K562 (cell line): ENCODE results near the gene SEMA3G. TPM values are rescaled to one million over a fixed set of nuclear protein-coding genes. Genes with fewer than 3 reads are reported as not detected.

Experiments
- ATAC-seq: fragments of 200-7000 bp; cut with Tn5 transposase; 3 replicates; pipeline ENCODE4 v1.9.1; 2020; ENCODE audit warnings: moderate library complexity
- BruUV-seq: library from RNA; stranded (reverse); fragments of 400-500 nt; replicated peaks from 2 replicates; lab custom pipeline; 2021; lab: Mats Ljungman, UMichigan
- CTCF ChIA-PET: fragments of 300-600 bp; formaldehyde crosslinking; extraction: SDS; loops from one replicate; lab custom pipeline; 2021; ENCODE audit warnings: low intra/inter-chr PET ratio; lab: Yijun Ruan, JAX
- POLR2A ChIA-PET: fragments of 300-600, 350-650 bp; sonication (Branson Sonifier 250); formaldehyde crosslinking; extraction: SDS; loops from one replicate; lab custom pipeline; 2021; ENCODE audit warnings: antibody characterized with exemption, inconsistent platforms; lab: Yijun Ruan, JAX
- DNase-seq, 4 experiments: peaks; one replicate each; pipeline versions ENCODE4 v3.0.0 to v3.0.0-alpha.2; 2011 to 2018; ENCODE audit warnings: low spot score in 3 of 4, mixed read lengths in 3 of 4; ENCODE audit errors: extremely low read depth in 1 of 4
- FAIRE-seq: peaks from 2 replicates; lab custom pipeline; 2011; peaks lifted over from hg19 to GRCh38; lab: Jason Lieb, UNC
- H2AFZ ChIP-seq: 2 replicates; pipeline ENCODE4 v1.6.0; 2011; ENCODE audit warnings: low read depth, low read length, control low read depth, inconsistent platforms
- H3K27ac ChIP-seq: fragments of 200-600 bp; 3 replicates; pipeline ENCODE4 v1.8.0; 2011; ENCODE audit warnings: low read depth, mild to moderate bottlenecking, control low read depth, inconsistent platforms, low read length, moderate library complexity, mixed read lengths; ENCODE audit errors: extremely low read depth
- H3K27me3 ChIP-seq, 2 experiments: fragments of 300-600 bp in 1 of 2; 2 replicates in 1 of 2; 3 replicates in 1 of 2; pipeline versions ENCODE4 v1.6.0 to v1.8.0; 2011; ENCODE audit warnings: inconsistent platforms in 2 of 2, low read length in 2 of 2, mild to moderate bottlenecking in 1 of 2, mixed read lengths in 1 of 2, moderate library complexity in 1 of 2; ENCODE audit not compliant: control insufficient read depth in 2 of 2, insufficient read depth in 2 of 2
- H3K36me3 ChIP-seq: fragments of 300-600 bp; 3 replicates; pipeline ENCODE4 v1.8.0; 2011; ENCODE audit warnings: mild to moderate bottlenecking, low read length, inconsistent platforms; ENCODE audit not compliant: control insufficient read depth, insufficient read depth
- H3K4me1 ChIP-seq, 2 experiments: fragments of 200-600 bp in 1 of 2; replicated peaks in 1 of 2; 2 replicates in 1 of 2; 3 replicates in 1 of 2; pipeline versions ENCODE4 v1.5.1 to v1.8.0; 2011; ENCODE audit warnings: inconsistent platforms in 2 of 2, low read length in 2 of 2, mild to moderate bottlenecking in 1 of 2, mixed read lengths in 1 of 2, moderate library complexity in 1 of 2; ENCODE audit not compliant: control insufficient read depth in 2 of 2, insufficient read depth in 2 of 2
- H3K4me2 ChIP-seq: 2 replicates; pipeline ENCODE4 v1.6.1; 2011; ENCODE audit warnings: low read length, control low read depth, inconsistent platforms, mixed read lengths; ENCODE audit not compliant: insufficient read depth
- H3K4me3 ChIP-seq: fragments of 200-600 bp; sonication (generic), shearing (Covaris generic); 2 replicates; pipeline ENCODE4 v1.5.1; 2016; ENCODE audit warnings: control low read depth, inconsistent platforms
- H3K79me2 ChIP-seq: fragments of 200-600 bp; 3 replicates; pipeline ENCODE4 v1.8.0; 2011; ENCODE audit warnings: low read length, inconsistent platforms; ENCODE audit not compliant: control insufficient read depth, insufficient read depth
- H3K9ac ChIP-seq, 2 experiments: 2 replicates each; pipeline versions ENCODE4 v1.6.0 to v1.6.1; 2011; ENCODE audit warnings: low read depth in 2 of 2, low read length in 2 of 2, control low read depth in 1 of 2, inconsistent platforms in 1 of 2, mild to moderate bottlenecking in 1 of 2, mixed read lengths in 1 of 2; ENCODE audit not compliant: insufficient read depth in 1 of 2
- H3K9me1 ChIP-seq: one replicate; pipeline ENCODE4 v1.6.0; 2011; ENCODE audit warnings: inconsistent platforms, mild to moderate bottlenecking, low read length, moderate library complexity; ENCODE audit not compliant: control insufficient read depth, insufficient read depth
- H3K9me3 ChIP-seq: replicated peaks from 2 replicates; pipeline ENCODE4 v1.5.1; 2011; ENCODE audit warnings: low read depth, low read length, inconsistent platforms; ENCODE audit not compliant: control insufficient read depth, insufficient read depth
- H4K20me1 ChIP-seq: replicated peaks from 2 replicates; pipeline ENCODE4 v1.6.1; 2011; ENCODE audit warnings: low read length, inconsistent platforms, mixed read lengths; ENCODE audit not compliant: control insufficient read depth, insufficient read depth
- SRF ChIP-seq, 2 experiments: fragments of 250-450, 450-650 bp in 1 of 2; sonication (Bioruptor Pico) in 1 of 2; sonication (generic) in 1 of 2; formaldehyde crosslinking; IDR thresholded peaks; 2 replicates each; pipeline versions ENCODE4 v1.5.0 to v1.5.1; 2020 to 2022; ENCODE audit warnings: mild to moderate bottlenecking in 1 of 2, missing genetic modification reagents in 1 of 2
- THAP12 ChIP-seq: fragments of 250-450 bp; sonication (Bioruptor Pico); IDR thresholded peaks from 2 replicates; pipeline ENCODE4 v1.9.0; 2021; ENCODE audit warnings: mild to moderate bottlenecking, inconsistent platforms
- XRCC5 ChIP-seq: fragments of 200-400 bp; formaldehyde crosslinking; IDR thresholded peaks from 2 replicates; pipeline ENCODE4 v1.6.1; 2017; ENCODE audit warnings: low read depth, mild to moderate bottlenecking, low read length
- ZNF785 ChIP-seq: fragments of 250-450 bp; sonication (Bioruptor Pico); IDR thresholded peaks from 2 replicates; pipeline ENCODE4 v1.4.0; 2020; ENCODE audit warnings: mild to moderate bottlenecking
- WGBS: fragments of 100-300 bp; shearing (Covaris generic); methylation state at CpG from one replicate; pipeline ENCODE4 v1.1.6; 2016; ENCODE audit warnings: low coverage, mixed read lengths; ENCODE audit not compliant: insufficient coverage; ENCODE audit errors: missing lambda C conversion rate; 5-methylcytosine and 5-hydroxymethylcytosine counted together
- in situ Hi-C: fragments of 300-500 bp; cut with MboI; formaldehyde crosslinking; loops from 4 replicates; pipeline ENCODE4 v1.15.0; 2018; ENCODE audit warnings: inconsistent platforms, mixed read lengths
- intact Hi-C: fragments of 100-400 bp; cut with micrococcal nuclease; formaldehyde crosslinking; loops from 2 replicates; pipeline ENCODE4 v1.14.2; 2022
- polyA plus RNA-seq, 8 experiments: library from polyadenylated mRNA; depleted of rRNA in 4 of 8; stranded (reverse) in 5 of 8; unstranded in 3 of 8; fragments of >200 nt; fragmentation: Nextera tagmentation in 2 of 8; fragmentation: Illumina TruSeq in 1 of 8; extraction: Ambion mirVana in 2 of 8; extraction: Trizol in 1 of 8; gene quantifications; 2 replicates each; pipeline versions ENCODE4 v1.2.1 to v1.2.3, GENCODE V29; 2011 to 2014; ENCODE audit warnings: inconsistent platforms in 1 of 8, missing spikeins in 1 of 8
- total RNA-seq, 7 experiments: library from RNA; depleted of rRNA in 6 of 7; stranded (reverse); fragments of >200 nt in 6 of 7; fragmentation: Illumina TruSeq in 2 of 7; extraction: Trizol in 2 of 7; gene quantifications; 2 replicates each; pipeline versions ENCODE4 v1.2.1 to v1.2.3, GENCODE V29; 2011 to 2021; ENCODE audit warnings: low replicate concordance in 1 of 7

SEMA3G gene
- total and polyA plus RNA-seq, 9 of the 15 experiments (the other 6 are each of a cell fraction or from before 2014, with no cell fraction given), result 0.04 to 0.07 (median 0.05) TPM; not detected in 6

GRCh38 chr3:52432225-52432624 lies 12.7 kb downstream of the SEMA3G start:
- FAIRE-seq, result no peak

More at GRCh38 chr3:52432225-52432624, 12.7 kb downstream of the SEMA3G start:
- Histone ChIP-seq H3K4me2 (no peak overlapping the region), H3K36me3 (no peaks in the 10 kb centered on the region), H3K4me3 (no peak overlapping the region), H2AFZ (no peak overlapping the region), H3K27me3 (no peaks in the 10 kb centered on the region; a peak in 1 of 5 replicates), H3K27ac (no peak overlapping the region)
- no peak for ATAC-seq
- BruUV-seq, result no TSS peak
- ChIA-PET CTCF (no interaction called here), POLR2A (interaction anchor here (1.0 kb wide), 1 partner anchor 32 kb away, joined by 3 read pairs; no protein-coding TSS in a partner anchor)
- in situ Hi-C loops, result no loop called here
- intact Hi-C loops, result no loop called here
- TF ChIP-seq SRF (CRISPR knock-in tag; IDR thresholded peaks at IDR 0.05) (no peak), ZNF785 (CRISPR knock-in tag) (no peak), XRCC5 (no peak), THAP12 (no peak)
- TF ChIP-seq, all 486 proteins: peak for 0
- no peak overlapping the region for H3K9ac ChIP-seq
- no peaks in the 10 kb centered on the region; the same call in 1 of the 2 replicates for H4K20me1 ChIP-seq
- peaks cover 0 to 12% of the 10 kb centered on the region in 2 experiments; a peak in 4 of 5 replicates for H3K4me1 ChIP-seq
- no peak for DNase-seq
- no peaks in the 10 kb centered on the region for H3K79me2 ChIP-seq
- 15% methylated on average over 4 of the region's 6 CpGs for WGBS
- no peaks in the 10 kb centered on the region for H3K9me3 ChIP-seq
- no peaks in the 10 kb centered on the region for H3K9me1 ChIP-seq
